Ecto neural progenitor cell (in vitro differentiated cells): ENCODE measurements around the gene RNF145.

Experiments
- DNase-seq: peaks from one replicate; pipeline ENCODE4 v3.0.0-alpha.2; 2018; ENCODE audit warnings: low spot score

RNF145 gene

DNA sequence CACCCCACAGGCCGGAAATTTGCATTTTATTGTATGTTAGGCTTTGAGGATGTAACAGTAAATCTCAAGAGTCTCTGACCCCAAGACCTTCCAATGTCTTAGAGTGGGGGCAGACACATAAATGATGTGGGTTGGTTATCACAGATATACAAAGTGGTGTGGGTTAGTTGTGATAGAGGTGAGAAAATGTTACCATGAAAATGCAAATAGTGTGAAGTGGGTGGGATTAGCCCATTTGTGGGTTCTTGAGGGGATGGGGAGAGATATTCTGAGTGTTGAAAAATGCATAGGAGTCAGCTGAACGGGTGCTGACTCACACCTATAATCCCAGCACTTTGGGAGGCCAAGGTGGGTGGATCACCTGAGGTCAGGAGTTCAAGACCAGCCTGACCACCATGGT, 7.9 kb upstream of the RNF145 start:
- no peak for DNase-seq

GRCh38 chr5:159216454-159216853, 7.1 kb upstream of the RNF145 start:
- DNase-seq, result no peak

DNA sequence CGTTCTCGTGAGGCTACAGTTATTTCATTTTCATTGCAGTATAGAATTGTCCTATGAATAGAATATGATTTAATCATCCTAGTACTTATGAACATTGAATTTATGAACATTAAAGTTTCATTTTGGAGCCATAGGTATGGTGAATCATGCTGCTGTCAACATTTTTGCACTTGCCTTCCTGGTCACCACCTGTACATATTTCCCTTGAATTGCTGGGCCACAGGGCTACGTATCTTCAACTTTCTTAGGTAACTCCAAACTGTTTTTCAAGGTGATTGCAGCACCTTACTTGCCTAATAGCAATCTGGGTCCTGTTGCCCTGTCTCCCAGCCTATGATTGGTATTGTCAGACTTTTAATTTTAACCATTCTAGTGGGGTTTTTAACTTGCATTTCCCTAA, 6.5 kb upstream of the RNF145 start:
- DNase-seq, result no peak

DNA sequence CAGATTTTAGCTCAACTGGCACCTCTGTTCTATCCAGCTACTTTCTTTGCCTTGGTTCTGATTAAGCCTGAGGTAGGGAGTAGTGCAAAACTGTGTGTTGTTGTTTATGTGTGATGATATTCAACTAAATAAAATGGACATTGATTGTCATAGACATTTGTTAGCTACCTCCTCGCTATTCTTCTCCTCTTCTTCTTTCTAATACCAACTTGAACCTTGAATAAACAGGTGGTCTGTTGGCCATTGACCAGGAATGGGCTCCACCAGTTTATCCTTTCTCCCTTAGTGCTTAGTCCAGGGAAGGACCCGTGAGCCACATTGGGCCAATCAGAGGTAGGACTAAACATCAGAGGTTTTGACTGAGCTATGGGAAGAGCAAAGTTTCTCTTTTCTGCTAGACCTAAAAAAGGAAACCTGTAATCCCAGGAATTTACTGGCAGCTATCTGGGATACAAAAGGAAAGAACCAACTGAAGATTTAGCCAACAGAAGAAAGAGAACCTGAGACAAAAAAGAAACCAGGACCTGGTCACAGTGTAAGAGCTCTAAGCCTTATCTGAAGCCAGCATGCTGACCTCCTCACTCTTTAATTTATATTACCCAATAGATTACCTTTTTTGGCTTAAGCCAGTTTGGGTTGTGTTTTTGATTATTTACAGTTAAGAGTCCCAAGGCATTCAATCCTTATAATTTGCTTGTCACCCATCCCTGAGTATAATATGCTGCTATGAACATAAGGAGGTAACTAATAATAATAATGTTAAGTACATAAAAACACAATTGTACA, 5.3 kb upstream of the RNF145 start:
- DNase-seq, result no peak

DNA sequence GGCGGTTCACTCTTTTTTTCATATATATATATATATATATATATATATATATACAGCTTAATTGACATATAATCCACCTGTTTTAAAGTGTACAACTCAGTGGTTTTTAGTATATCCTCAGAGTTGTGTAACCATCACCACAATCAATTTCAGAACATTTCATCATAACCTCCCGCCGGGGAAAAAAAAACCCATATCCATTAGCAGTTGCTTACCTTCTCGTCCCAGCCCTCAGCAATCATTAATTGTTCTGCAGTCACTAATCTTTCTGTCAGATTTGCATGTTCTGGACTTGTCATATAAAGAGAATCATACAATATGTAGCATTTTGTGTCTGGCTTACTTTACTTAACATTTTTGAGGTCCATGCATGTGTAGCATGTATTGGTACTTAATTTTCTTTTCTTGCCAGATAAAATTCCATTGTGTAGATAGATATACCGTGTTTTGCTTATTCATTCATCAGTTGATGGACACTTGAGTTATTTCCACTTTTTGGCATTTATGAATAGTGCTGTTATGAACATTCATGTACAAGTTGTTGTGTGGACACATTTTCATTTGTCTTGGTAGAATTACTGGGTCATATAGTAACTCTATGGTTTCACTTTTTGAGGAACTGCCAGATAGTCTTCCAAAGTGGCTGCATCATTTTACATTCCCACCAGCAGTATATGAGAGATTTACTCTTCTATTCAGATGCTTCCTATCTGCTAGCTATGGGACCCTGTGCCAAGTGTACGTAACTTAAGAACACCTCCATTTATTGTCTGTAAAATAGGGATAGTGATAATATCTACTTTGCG, 3.5 kb upstream of the RNF145 start:
- no peak for DNase-seq

GRCh38 chr5:159211729-159212174, 2.4 kb upstream of the RNF145 start:
- DNase-seq, result no peak

DNA sequence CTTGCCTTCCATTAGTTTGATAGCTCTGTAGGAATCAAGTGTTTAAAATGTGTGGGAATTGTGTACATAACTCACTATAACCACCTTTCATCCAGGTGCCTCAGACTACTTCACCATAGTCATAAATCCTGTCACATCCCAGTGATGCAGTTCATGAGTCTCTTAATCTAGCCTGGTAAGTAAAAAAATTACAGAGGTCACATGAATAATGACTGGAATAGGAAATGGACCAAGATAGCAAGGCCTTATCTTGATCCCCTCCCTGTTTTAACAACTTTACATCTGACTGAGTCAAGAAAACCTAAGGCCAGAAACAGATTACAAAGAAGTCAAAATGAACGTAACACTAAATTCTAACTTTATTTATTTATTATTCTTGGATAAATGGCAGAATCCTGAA, 1.5 kb upstream of the RNF145 start:
- DNase-seq, result no peak

GRCh38 chr5:159210210-159210661, 883 bp upstream of the RNF145 start:
- DNase-seq, result no peak

DNA sequence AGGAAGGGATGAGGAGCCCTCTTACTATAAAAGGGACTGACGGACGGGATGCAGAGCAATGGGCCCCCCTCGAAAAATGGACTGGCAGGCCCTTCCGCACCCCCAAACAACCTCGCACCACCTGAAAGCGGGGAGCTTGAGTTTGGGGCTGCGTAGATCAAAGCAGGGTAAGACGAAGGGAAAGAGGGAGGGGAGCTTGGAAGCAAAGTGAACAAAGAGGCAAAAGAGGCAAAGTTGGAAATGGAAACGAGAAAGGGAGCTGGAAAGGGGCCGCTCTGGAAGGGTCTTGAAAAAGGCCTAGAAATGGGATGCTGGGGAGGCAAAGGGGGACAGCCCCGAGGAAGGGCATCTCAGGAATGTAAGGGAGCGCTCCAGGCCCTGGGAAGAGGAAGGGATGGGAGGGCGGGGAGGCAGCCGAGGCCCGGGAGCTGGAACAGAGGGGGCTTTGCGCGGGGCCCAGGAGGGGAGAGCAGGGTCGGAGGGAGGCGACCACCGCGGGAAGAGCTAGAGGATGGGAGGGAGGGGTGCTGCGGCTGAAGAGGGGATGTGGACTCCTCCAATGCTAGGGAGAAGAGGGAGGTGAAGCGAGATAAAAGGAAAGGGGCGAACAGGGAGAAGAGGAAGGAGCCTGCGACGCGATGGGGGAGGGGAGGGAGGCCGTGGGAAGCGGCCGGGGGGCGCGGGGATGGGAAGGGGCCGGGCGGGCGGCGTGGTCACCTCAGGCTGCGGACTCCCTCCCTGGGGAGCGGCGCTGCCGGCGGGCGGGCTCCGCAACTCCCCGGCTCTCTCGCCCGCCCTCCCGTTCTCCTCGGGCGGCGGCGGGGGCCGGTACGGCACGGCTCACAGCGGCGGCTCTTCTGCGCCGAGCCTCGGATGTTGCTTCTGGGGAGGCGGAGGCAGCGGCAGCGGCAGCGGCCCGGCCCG, 577 bp downstream of the RNF145 start:
- DNase-seq, result peak; percentile 77

DNA sequence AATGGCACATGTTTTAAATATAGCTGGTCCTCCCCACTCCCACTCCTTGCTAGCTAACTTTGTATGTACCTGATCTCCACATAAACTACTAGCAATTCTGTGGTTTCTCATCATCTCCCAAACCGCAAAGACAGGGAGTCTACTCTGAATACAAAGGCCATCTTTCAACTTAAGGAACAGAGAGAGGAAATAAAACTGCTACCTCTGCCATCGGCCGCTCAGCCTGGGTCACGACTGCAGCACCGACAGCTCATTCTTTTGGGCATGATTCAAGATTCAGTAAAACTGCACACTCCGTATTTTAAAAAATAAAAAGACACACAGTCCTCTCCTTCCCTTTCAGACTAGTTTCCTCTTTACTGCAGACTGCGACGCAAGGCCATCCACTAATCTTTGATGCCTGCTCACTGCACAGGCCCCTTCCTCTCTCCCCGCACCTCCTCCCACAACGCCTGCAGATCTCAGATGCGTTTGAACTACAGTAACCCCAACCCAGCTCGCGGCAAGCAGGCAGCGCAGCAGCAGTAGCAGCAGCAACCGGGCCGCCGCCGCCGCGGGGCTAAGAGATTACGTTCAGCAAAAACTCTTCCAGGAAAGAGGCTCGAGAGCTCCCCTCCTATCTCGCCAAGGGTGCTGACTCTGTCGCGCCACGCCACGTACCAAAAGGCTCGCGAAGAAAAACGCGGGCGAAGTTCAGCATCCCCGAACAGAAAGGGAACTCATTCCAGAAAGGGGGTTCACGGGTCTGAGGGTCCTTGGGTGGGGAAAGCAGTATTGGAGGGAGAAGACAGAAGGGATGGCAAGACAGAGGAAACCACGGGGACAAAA, 1.5 kb downstream of the RNF145 start:
- DNase-seq, result peak; percentile 83

GRCh38 chr5:159207222-159207685, 2.1 kb downstream of the RNF145 start:
- DNase-seq, result no peak

GRCh38 chr5:159206818-159207217, 2.5 kb downstream of the RNF145 start:
- no peak for DNase-seq

GRCh38 chr5:159206368-159206767, 3.0 kb downstream of the RNF145 start:
- no peak for DNase-seq

GRCh38 chr5:159203351-159203750, 6.0 kb downstream of the RNF145 start:
- DNase-seq, result no peak

DNA sequence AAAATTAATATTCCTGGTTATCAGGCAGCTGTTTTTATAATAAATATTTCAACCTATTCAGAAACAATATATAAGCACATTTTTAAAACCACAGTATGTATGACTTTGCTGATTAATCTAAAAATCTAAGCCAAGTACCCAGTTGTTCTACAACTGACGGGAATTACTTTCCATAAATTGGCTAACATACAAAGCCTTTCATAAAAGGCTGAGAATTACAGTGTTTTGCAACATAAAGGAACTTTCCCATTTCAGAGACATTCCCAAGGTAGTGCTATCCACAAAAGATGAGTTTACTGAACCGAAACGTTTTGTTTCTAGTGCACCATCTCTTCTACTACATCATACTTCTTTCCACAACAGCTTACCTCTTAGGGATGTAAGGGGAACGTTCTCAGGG, 7.2 kb downstream of the RNF145 start:
- no peak for DNase-seq

GRCh38 chr5:159199780-159200179, 9.6 kb downstream of the RNF145 start:
- no peak for DNase-seq

- DNase-seq, result no peak
Observed at GRCh38 chr5:159199225-159199624, 10.1 kb downstream of the RNF145 start.

DNA sequence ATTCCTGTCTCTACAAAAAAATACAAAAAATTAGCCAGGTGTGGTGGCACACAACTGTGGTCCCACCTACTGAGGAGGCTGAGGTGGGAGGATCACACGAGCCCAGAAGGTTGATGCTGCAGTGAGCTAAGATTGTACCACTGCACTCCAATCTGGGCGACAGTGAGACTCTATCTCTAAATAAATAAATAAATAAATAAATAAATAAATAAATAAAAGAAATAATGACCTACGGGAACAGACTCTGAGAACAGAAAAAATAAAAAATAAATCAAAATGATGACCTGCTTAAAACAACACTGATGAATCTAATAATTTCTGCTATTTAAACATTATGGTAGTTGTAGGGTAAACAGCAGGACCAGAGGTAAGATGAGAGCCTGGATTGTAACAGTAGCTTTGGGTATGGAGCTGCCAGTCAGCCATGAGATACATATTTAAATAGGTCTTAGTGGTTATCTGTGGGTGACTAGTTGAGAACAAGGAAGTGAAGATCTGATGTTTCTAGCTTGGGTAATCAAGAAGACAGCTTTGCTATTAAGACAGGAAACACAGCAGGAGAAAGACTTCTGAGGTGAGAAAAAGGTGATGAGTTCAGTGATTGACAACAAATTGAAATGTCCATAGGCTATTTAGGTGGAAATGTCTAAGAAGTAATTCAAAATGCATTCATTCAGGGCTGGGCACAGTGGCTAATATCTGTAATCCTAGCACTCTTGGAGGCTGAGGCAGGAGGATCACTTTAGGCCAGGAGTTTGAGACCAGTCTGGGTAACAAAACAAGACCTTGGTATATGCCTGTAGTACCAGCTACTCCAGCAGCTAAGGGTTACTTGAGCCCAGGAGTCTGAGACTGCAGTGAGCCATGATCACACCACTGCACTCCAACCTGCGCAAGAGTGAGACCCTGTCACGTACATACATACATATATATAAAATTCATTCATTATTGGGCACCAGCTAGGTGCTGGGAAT, 11.0 kb downstream of the RNF145 start:
- no peak for DNase-seq

DNA sequence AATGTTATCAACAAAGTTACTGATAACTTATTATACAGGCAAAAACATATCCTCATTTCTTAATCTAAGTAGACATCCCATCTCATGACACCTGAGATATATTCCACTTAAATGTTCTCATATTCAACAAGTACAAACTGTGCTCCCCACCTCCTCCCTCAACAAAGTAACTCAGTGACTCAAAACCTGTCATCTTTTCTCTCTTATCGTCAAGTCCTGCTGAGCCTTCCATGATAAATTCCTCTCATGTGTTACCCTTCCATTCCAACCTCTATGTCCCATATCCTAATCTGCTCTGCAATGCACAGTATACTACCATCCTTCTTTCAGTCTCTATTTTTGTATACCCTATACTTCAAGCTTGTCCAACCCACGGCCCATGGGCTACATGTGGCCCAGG, 13.6 kb downstream of the RNF145 start:
- DNase-seq, result no peak

- no peak for DNase-seq
Observed at GRCh38 chr5:159190170-159190569, 19.2 kb downstream of the RNF145 start.
